ENCODE data around the gene RIC8A. TPM values are rescaled to one million over a fixed set of nuclear protein-coding genes. Genes with fewer than 3 reads are reported as not detected.
A peak's percentile ranks its signal among the peaks of the same experiment; 100 is the strongest.
"Not testable (repeated sequence)": the region's sequence is repeated elsewhere in the genome, so short reads cannot be mapped to it uniquely, and the experiment has no call there.

The RIC8A gene
- total RNA-seq, 4 donors from 2014 or later = 60.6 to 104 (median 77.6) TPM

GRCh38 chr11:232783-233565 lies 25.5 kb downstream of the RIC8A start:
- DNase-seq (ENCODE audit: low spot score) (no peak), ATAC-seq (ENCODE audit: low FRiP score) (no peak)
- TF ChIP-seq CTCF (IDR thresholded peaks at IDR 0.05) = no peak

DNA sequence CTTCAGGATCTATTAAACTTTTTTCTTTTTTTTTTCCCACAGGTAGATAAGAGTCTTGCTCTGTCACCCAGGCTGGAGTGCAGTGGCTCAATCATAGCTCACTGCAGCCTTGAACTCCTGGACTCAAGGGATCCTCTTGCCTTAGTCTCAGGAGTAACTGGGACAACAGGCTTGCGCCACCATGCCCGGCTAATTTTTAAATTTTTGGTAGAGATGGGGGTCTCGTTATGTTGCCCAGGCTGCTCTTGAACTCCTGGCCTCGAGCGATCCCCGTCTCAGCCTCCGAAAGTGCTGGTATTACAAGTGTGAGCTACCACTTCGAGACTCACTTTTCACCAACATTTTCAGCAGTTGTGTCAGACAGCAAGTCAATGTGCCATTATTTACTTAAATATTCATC lies 27.7 kb downstream of the RIC8A start:
- ATAC-seq (ENCODE audit: low FRiP score) (no peak), DNase-seq (ENCODE audit: low spot score) (no peak)
- no peak for TF ChIP-seq CTCF (IDR thresholded peaks at IDR 0.05)

DNA sequence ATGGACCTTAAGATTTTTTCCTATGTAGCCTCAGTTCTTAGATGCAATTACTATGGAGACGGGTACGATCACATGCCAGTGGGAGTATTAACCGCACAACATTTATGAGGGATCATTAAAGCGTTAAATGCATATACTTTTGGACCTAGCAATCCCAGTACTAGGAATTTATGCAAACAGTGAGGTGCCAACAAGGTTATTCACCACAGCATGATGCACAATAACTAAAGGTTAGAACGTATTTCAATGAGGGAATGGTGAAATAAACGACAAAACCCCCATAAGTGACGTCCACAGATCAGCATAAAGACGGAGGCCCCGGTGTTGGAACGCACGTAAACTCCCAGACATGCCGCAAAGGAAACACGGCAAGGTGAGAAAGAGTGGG lies 28.1 kb downstream of the RIC8A start:
- no peak for DNase-seq (ENCODE audit: low spot score)
- ATAC-seq (ENCODE audit: low FRiP score) = no peak
- TF ChIP-seq CTCF (IDR thresholded peaks at IDR 0.05) = no peak

DNA sequence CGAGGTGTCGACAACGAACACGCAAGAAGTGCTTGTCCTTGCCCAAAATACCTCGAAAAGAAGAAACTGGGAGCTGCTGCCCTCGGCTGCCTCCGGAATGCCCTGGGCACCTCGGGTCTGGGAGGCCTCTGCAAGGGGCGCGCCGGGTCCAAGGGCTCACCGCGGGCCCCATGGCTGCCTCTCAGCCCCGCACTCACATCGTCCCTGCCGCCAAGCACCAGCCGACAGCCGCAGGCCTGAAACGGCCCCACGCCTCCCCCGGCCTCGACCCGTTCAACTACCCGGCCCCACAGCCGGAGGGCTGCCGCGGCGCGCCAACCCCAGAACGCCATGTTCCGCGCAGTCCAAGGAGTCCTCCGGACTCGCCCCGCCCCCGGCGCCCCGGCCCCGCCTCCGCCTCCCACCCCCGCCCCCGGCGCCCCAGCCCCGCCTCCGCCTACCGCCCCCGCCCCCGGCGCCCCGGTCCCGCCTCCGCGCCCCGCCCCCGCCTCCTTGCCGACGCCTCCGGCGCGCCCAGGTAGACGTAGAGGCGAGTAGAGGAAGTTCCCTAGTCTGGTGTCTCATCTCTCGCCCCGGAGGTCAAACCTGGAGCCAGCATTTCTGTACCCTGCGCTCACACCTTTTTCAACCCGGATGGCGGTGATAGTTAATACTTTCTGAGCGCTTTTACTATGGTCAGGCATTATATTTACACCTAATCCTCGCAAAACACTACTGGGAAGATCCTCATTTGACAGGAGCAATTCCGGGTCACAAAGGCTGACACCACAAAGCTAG lies 28.7 kb downstream of the RIC8A start, which contains the start of gene SIRT3:
Gene SIRT3 (minus strand): TSS at position 346 of the 777 bp plus-strand sequence. CDS start 14 bp downstream, at position 332.
- TF ChIP-seq CTCF (IDR thresholded peaks at IDR 0.05) = no peak
- ATAC-seq (ENCODE audit: low FRiP score) (peak; percentile 88), DNase-seq (ENCODE audit: low spot score) (peak; percentile 42)

GRCh38 chr11:236774-237767 lies 29.6 kb downstream of the RIC8A start, which contains the start of gene PSMD13:
Gene PSMD13, plus strand, starts transcription at chr11:236976. Its CDS starts 74 bp downstream, at chr11:237050.
- ATAC-seq (ENCODE audit: low FRiP score) (peak; percentile 85), DNase-seq (ENCODE audit: low spot score) (peak; percentile 58)
- TF ChIP-seq CTCF (IDR thresholded peaks at IDR 0.05) = no peak

GRCh38 chr11:238346-238745 lies 30.8 kb downstream of the RIC8A start:
- not testable (repeated sequence) for DNase-seq (ENCODE audit: low spot score)

More at GRCh38 chr11:238346-238745, 30.8 kb downstream of the RIC8A start:
- not testable (repeated sequence) for ATAC-seq (ENCODE audit: low FRiP score)
